ENCODE results near the gene NUDT6.
"Not testable (repeated sequence)": the region's sequence is repeated elsewhere in the genome, so short reads cannot be mapped to it uniquely, and the experiment has no call there.

The NUDT6 gene

DNA sequence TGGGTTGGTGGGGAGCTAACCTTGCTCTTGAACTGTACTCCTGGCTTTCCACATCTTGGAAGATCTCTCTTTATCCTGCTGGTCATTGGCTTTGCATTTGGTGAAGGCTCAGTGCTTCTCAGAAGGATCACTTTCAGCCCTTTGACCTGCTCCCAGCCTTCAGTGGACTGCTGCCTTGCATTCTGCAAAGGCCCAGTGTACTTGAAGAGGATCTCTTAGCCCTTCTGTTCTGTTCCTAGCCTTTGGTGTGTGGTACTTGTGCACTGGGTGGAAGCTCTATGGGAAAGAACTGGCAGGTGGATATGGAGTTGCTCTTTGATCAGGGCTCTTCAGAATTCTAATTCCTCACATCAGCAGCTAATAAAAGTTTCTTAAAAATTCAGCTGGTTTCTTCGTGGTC lies 49.3 kb downstream of the NUDT6 start:
- no peak for DNase-seq

GRCh38 chr4:122868235-122868634 lies 54.2 kb downstream of the NUDT6 start:
- not testable (repeated sequence) for DNase-seq

- no peak for DNase-seq
Measured at GRCh38 chr4:122865425-122865824, 57.0 kb downstream of the NUDT6 start.

DNA sequence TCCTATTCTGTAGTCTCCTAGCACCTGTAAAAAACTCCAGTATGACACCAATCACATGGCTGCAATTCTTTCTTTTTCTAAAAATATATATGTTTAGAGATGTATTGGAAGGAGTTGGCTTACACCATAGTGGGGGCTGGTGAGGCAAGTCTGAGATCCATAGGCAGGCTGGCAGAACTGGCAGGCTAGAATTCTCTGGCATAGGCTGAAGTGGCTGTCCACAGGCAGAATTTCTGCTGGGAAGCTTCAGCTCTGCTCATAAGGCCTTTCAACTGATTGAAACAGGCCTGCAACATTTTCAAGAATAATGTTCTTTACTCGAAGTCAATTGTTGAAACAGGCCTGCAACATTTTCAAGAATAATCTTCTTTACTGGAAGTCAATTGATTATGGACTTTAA lies 58.8 kb downstream of the NUDT6 start:
- DNase-seq, result no peak

GRCh38 chr4:122861172-122861943 lies 61.0 kb downstream of the NUDT6 start:
- no peak for DNase-seq

DNA sequence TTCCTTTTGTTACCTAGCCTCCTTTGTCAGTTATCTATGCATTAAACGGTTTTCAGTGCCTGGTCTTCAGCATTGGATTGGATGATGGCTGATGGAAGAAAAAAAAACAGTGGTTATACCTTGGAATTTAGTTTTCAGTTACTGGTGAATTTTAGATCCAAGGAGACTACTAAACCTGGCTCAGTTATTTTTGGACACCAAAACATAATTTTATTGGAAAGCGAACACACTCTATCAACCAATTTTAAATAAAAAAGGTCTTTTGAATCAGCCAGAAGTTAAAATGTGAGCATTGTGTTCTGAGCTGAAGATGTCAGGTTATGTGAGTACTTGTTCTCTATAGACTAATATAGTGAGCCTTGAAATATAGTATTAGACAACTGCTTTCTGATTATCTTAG lies 63.7 kb downstream of the NUDT6 start:
- no peak for DNase-seq

DNA sequence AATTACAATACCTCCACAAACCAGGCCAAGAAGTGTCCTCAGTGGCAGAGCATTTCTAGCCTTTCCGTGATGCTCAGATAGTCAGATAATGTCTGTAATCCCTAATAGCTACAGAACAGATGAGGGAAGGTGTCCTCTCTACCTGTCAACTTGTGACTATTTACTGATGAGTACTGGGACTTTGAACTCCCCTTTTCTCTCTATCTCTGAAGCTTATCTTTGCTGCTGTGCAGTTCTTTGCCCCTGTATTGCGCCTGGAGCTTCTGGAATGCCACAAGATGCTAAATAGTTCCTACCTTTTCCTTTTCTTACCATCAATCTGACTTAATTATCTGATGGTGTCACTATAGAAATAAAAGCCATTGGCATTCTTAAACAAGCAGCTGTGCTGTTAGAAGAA lies 65.2 kb downstream of the NUDT6 start:
- no peak for DNase-seq

GRCh38 chr4:122855353-122855890 lies 67.0 kb downstream of the NUDT6 start:
- DNase-seq, result no peak

- no peak for DNase-seq
Measured at GRCh38 chr4:122854447-122855352, 67.7 kb downstream of the NUDT6 start.

- no peak for DNase-seq
Measured at GRCh38 chr4:122851568-122851967, 70.8 kb downstream of the NUDT6 start.

GRCh38 chr4:122849789-122850188 lies 72.6 kb downstream of the NUDT6 start:
- not testable (repeated sequence) for DNase-seq

DNA sequence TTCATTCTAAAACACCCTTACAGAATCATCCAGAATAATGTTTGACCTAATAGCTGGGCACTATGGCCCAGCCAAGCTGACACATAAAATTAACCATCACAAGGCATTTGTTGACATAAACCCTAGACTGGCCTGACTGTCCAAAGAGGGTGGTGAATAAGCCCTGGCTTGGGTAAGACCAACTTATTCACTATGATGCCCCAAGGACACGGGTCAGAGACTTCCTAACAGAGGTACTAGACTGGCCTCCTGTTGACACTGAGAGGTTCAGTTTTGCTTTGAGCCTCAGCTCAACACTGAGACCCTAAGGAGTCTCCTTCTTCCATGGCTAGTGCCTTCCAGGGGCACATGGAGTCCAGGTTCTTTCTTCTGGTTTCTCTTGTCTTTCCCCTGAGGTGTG lies 74.5 kb downstream of the NUDT6 start:
- DNase-seq, result no peak

GRCh38 chr4:122845760-122846159 lies 76.6 kb downstream of the NUDT6 start:
- DNase-seq, result no peak

GRCh38 chr4:122845066-122845465 lies 77.3 kb downstream of the NUDT6 start:
- no peak for DNase-seq

- not testable (repeated sequence) for DNase-seq
Measured at GRCh38 chr4:122844391-122844790, 78.0 kb downstream of the NUDT6 start.

- DNase-seq, result no peak
Measured at GRCh38 chr4:122842984-122843531, 79.3 kb downstream of the NUDT6 start.

Measured in activated naive CD4-positive, alpha-beta T cell (primary cell).